ENCODE results near the gene ENAH. TPM values are rescaled to one million over a fixed set of nuclear protein-coding genes. Genes with fewer than 3 reads are reported as not detected.

Gene ENAH
- total and polyA plus RNA-seq, 9 of the 15 experiments (the other 6 are each of a cell fraction or from before 2014, with no cell fraction given) = 0.03 to 1.2 (median 0.15) TPM

- TF ChIP-seq, protein P1, sequence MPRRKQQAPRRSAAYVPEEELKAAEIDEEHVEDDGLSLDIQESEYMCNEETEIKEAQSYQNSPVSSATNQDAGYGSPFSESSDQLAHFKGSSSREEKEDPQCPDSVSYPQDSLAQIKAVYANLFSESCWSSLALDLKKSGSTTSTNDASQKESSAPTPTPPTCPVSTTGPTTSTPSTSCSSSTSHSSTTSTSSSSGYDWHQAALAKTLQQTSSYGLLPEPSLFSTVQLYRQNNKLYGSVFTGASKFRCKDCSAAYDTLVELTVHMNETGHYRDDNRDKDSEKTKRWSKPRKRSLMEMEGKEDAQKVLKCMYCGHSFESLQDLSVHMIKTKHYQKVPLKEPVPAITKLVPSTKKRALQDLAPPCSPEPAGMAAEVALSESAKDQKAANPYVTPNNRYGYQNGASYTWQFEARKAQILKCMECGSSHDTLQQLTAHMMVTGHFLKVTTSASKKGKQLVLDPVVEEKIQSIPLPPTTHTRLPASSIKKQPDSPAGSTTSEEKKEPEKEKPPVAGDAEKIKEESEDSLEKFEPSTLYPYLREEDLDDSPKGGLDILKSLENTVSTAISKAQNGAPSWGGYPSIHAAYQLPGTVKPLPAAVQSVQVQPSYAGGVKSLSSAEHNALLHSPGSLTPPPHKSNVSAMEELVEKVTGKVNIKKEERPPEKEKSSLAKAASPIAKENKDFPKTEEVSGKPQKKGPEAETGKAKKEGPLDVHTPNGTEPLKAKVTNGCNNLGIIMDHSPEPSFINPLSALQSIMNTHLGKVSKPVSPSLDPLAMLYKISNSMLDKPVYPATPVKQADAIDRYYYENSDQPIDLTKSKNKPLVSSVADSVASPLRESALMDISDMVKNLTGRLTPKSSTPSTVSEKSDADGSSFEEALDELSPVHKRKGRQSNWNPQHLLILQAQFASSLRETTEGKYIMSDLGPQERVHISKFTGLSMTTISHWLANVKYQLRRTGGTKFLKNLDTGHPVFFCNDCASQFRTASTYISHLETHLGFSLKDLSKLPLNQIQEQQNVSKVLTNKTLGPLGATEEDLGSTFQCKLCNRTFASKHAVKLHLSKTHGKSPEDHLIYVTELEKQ (CRISPR knock-in tag; IDR thresholded peaks at IDR 0.05) = no peak
- TF ChIP-seq ZNF785 (CRISPR knock-in tag; IDR thresholded peaks at IDR 0.05) = no peak
- TF ChIP-seq, protein P2, sequence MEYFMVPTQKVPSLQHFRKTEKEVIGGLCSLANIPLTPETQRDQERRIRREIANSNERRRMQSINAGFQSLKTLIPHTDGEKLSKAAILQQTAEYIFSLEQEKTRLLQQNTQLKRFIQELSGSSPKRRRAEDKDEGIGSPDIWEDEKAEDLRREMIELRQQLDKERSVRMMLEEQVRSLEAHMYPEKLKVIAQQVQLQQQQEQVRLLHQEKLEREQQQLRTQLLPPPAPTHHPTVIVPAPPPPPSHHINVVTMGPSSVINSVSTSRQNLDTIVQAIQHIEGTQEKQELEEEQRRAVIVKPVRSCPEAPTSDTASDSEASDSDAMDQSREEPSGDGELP (CRISPR knock-in tag; IDR thresholded peaks at IDR 0.05; ENCODE audit: borderline replicate concordance) = peak; percentile 89
- no peak for TF ChIP-seq RBM25 (IDR thresholded peaks at IDR 0.05; ENCODE audit: low read depth, low read length, severe bottlenecking)
- TF ChIP-seq, protein P3, sequence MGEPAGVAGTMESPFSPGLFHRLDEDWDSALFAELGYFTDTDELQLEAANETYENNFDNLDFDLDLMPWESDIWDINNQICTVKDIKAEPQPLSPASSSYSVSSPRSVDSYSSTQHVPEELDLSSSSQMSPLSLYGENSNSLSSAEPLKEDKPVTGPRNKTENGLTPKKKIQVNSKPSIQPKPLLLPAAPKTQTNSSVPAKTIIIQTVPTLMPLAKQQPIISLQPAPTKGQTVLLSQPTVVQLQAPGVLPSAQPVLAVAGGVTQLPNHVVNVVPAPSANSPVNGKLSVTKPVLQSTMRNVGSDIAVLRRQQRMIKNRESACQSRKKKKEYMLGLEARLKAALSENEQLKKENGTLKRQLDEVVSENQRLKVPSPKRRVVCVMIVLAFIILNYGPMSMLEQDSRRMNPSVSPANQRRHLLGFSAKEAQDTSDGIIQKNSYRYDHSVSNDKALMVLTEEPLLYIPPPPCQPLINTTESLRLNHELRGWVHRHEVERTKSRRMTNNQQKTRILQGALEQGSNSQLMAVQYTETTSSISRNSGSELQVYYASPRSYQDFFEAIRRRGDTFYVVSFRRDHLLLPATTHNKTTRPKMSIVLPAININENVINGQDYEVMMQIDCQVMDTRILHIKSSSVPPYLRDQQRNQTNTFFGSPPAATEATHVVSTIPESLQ (CRISPR knock-in tag; IDR thresholded peaks at IDR 0.05) = no peak
- TF ChIP-seq ZNF217 (CRISPR knock-in tag; IDR thresholded peaks at IDR 0.05) = no peak
- no peak for TF ChIP-seq MCM3 (IDR thresholded peaks at IDR 0.05)
- TF ChIP-seq UBTF (IDR thresholded peaks at IDR 0.05; ENCODE audit: borderline replicate concordance in 1 of 2, low read depth in 2 of 2, low read length in 2 of 2) = no peak
- no peak for TF ChIP-seq ZNF655 (CRISPR knock-in tag; IDR thresholded peaks at IDR 0.05)
- no peak for TF ChIP-seq SAFB2 (IDR thresholded peaks at IDR 0.05; ENCODE audit: borderline replicate concordance, low read depth, low read length, severe bottlenecking)
- TF ChIP-seq, protein P4, sequence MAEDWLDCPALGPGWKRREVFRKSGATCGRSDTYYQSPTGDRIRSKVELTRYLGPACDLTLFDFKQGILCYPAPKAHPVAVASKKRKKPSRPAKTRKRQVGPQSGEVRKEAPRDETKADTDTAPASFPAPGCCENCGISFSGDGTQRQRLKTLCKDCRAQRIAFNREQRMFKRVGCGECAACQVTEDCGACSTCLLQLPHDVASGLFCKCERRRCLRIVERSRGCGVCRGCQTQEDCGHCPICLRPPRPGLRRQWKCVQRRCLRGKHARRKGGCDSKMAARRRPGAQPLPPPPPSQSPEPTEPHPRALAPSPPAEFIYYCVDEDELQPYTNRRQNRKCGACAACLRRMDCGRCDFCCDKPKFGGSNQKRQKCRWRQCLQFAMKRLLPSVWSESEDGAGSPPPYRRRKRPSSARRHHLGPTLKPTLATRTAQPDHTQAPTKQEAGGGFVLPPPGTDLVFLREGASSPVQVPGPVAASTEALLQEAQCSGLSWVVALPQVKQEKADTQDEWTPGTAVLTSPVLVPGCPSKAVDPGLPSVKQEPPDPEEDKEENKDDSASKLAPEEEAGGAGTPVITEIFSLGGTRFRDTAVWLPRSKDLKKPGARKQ (CRISPR knock-in tag; IDR thresholded peaks at IDR 0.05) = no peak
- no peak for TF ChIP-seq NR3C1 (CRISPR knock-in tag; IDR thresholded peaks at IDR 0.05)
- 0 out of 2 replicates have a peak, but pooled peaks have one; percentile 64 for TF ChIP-seq HIVEP1 (CRISPR knock-in tag; IDR thresholded peaks at IDR 0.05)
Observed at GRCh38 chr1:225474986-225475820, 177.7 kb downstream of the ENAH start (continued).
